Stimulated activated naive CD8-positive, alpha-beta T cell treated with anti-CD3 and anti-CD28 coated beads, Interleukin-15, Interleukin-2, amounts not matched to agents 100 U/mL and 50 U/mL, for 24 hours (primary cell): ENCODE measurements around the gene MC4R.
"Not testable (repeated sequence)": the region's sequence is repeated elsewhere in the genome, so short reads cannot be mapped to it uniquely, and the experiment has no call there.

Experiments used
- ATAC-seq: fragments of 150-1000 bp; cut with Tn5 transposase; one replicate; pipeline ENCODE4 v1.10.0; 2021
- DNase-seq: peaks from one replicate; pipeline ENCODE4 v3.0.0; 2021

MC4R gene

DNA sequence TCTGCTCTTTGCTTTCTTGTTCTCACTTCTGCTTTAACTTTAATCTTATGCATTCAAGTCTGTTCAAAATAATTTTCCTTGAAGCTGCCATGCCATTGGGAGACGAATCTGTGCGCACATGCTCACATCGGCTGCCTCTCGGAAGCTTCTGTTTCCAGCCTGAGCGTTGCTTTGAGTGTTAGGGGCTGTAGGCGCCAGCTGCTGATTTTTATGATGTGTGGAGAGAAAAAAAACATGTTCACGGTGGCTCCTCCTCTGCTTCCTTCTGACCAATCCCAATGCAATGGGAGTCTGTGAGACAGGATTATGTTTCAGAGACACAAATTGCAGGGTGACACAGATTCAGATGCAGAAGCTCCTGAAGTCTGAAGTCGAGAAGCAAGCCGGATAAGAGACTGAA is at the start of gene MC4R:
Gene MC4R, minus strand, starts transcription at position 180 of the 400 bp plus-strand sequence. CDS start 426 bp downstream, outside the sequence.
- ATAC-seq (no peak), DNase-seq (no peak)

DNA sequence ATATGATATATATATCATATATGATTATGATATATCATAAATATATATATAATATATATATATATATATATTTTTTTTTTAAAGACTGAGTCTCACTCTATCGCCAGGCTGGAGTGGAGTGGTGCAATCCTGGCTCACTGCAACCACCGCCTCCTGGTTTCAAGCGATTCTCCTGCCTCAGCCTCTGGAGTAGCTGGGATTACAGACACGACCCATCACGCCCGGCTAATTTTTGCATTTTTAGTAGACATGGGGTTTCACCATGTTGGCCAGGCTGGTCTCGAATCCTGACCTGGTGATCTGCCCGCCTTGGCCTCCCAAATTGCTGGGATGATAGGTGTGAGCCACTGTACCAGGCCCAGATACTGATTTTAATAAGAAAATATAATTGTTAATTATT is 49.7 kb upstream of the MC4R start:
- not testable (repeated sequence) for DNase-seq, ATAC-seq

DNA sequence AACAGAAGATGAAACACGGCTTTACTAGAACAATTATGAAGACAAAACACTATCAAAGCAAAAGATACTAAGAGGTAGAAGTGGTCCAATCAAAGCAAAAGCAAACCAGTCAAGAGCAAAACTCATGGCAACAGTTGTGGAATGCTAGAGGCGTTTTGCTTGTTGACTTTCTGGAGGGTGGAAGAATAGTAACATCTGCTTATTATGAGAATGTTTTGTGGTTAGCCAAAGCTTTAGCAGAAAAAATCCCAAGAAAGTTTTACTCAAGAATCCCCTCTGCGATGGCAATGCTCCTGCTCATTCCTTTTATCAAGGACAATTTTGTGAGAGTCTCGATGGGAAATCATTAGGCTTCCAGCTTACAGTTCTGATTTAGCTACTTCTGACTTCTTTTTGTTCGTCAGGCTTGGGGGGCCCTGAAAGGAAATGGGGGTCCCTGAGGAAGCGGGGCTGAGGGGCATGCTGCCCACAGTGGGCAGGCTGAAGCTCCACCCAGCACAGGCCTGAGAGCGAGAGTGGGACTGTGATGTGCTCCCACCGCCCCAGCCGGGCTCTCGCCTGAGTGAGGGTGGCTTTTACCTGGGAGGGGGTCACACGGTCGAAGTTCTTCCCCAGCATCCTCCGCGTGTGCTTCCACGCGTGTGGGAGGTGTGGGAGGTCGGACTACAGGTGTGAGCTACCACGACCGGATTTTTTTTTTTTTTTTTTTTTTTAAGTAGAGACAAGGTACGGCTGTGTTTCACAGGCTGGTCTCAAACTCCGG is 49.0 kb upstream of the MC4R start:
- ATAC-seq (no peak), DNase-seq (no peak)

DNA sequence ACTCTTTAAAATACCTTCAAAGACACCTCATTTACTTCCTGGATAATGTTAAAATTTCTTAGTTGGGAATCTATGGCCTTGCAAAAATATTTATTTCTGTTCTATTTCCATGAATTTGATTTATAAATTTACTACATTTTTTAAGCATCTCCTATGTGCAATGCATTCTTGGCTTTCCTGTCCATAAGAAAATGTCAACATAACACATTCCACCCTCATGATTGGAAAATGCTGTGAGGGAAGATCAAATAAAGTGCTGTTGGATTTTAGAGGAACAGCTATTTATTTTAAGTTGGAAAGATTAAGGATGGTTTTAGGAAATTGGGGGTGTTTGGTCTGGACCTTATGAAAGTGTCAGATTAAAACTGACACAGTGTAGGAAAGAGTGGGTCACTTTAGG is 45.4 kb upstream of the MC4R start:
- DNase-seq (no peak), ATAC-seq (no peak)

DNA sequence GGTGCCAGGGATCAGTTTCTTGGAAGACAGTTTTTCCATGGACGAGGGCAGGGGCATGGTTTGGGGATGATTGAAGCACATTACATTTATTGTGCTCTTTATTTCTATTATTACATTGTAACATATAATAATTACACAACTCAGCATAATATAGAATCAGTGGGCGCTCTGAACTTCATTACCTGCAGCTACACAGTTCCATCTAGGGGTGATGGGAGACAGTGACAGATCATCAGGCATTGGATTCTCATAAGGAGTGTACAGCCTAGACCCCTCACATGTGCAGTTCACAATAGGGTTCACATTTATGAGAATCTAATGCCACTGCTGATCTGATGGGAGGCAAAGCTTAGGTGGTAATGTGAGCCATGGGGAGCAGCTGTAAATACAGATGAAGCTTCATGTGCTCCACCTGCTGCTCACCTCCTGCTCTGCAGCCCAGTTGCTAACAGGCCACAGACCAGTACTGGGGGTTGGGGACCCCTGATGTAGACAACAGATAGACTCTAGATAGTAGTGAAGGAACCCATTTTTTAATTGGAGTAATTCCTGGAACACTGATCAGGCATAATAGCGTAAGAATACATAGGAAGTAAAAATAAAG is 41.5 kb upstream of the MC4R start:
- ATAC-seq (no peak), DNase-seq (no peak)

DNA sequence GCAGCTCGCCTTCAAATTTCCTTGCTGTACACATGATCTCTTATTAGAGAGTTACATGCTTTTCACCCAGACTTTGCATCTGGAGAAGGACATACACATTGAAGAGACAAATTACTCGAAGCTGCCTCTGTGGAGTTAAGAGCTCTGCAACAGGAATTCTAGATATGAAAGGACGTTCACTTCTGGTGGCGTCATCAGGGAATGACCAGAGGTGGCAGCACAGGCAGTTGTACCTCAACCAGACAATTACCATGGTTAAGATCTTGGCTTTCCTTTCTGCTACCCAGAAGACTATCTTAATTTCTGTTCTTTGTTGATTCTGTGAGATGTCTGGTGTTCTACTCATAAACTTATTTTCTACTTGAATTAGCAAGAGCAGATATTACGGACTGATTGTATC is 39.1 kb upstream of the MC4R start:
- ATAC-seq (no peak), DNase-seq (no peak)

DNA sequence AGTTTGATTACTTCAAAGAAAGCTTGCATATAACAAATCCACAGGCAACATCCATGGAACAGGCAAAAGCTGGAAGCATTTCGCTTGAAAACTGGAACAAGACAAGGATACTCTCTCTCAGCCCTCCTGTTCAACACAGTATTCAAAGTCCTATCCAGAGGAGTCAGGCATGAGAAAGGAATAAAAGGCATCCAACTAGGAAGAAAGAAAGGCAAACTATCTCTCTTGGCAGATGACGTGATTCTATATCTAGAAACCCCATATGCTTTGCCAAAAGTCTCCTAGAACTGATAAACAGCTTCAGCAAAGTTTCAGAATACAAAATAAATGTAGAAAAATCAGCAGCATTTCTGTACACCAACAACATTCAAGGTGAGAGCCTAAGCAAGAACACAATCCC is 34.1 kb upstream of the MC4R start:
- ATAC-seq (no peak), DNase-seq (no peak)

DNA sequence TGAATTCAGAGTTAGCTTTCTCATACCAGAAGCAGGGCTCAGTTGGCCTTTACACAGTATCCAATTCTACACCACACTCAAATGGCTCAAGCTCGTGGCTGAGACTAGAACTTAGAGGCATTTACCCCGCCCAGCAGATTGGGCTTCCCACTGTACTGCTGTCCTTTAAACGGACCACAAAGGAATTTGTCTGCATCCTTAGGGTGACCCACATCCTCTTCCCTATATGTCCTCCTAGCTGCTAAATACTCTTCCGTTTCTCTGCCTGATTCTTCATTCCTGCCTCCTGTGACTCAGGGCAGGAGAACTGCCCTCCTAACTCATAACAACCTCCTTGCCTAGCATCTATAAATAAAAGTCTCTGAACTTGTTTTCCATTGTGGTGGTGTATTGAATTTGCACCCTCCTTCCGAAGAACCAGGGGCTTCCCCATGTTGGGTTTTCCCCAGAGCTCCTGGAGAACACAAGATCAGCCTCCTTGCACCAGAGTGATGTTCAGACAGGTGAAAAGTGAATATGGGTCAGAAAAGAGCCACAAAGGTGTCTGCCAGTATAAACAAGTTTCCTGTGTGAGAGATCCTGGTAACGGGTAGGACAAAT is 32.0 kb upstream of the MC4R start:
- ATAC-seq, result no peak
- DNase-seq, result no peak

DNA sequence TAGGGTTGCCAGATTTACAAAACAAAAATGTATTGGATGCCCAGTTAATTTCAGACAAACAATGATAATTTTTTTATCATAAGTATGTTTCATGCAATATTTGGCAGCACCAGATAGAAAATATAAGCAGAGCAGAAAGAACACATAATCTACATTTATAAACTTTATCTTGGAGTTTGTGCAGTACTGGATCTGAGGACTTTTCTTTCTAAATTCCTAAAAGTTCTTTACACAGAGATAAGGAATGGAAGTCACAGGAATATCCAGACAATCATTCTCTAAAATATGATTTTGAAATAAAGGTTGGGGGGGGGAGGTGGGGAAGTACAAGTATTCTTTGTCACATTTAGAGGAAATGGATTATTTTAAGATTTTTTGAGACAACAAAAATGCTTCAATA is 28.8 kb upstream of the MC4R start:
- DNase-seq, result no peak
- no peak for ATAC-seq

DNA sequence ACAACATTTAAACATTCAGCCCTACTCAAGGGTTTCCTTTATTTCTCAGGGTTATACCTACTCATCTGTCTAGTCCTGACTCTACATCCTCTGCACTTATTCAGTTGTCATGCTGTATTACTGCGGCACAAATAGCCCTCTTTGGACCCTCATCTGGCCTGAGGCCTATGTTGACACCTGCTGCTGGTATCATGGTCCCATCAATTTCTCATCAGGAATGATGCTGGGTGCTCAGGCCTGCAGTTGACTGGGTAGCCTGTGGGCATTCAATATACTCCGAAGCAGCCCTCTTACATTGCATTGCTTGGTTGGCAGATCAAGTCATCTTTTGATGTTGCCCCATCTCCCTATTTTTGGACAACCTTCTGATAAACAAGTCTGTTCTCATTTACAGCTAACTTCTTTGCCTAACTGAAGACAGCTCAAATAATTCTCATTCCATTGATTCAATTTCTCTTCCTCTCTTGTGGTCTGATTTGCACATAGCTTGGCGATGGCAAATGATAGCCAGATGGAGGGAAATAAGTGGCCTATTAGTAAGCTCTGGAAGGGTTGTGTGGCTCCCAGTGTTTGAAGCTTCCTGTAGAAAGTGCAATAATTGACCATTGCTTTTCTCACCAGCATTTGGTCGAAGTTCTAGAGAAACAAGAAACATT is 19.1 kb upstream of the MC4R start:
- DNase-seq (no peak), ATAC-seq (no peak)

DNA sequence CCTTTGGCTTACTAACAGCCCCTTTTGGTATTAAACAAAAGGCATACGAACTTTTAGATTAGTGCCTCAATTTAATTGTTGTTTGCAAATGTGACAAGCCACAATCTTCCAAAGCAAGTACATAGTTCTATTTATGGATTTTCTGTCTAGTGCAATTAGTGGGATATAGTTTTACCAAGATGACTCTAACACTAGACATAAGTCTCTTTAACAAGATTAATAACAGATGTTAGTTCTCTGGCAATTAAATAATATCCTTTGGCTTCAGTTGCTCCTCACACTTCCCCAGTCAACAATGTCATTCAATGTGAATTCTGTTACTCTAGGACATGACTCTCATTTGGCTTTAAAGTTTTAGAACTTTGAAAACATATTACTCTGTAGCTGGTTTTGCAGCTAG is 16.7 kb upstream of the MC4R start:
- ATAC-seq (no peak), DNase-seq (no peak)

DNA sequence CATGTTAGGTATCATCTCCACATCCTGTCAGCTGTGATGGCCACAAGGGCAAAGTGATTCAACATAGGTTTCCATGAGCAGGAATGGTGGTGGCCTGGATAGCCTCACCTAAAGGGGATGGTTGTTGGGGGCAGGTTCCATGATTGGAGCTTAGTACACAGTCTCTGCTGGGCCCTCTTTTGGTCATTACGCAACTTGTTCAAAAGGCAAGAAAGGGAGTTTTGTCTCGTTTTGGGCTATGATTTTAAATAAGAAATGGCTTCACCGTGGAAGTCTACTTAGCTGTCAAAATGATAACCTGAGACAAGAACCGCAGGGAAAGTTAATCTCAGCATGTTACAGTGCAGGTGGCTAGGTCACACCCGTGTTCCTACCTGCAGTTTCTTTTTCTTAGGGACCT is 13.1 kb upstream of the MC4R start:
- no peak for ATAC-seq

DNA sequence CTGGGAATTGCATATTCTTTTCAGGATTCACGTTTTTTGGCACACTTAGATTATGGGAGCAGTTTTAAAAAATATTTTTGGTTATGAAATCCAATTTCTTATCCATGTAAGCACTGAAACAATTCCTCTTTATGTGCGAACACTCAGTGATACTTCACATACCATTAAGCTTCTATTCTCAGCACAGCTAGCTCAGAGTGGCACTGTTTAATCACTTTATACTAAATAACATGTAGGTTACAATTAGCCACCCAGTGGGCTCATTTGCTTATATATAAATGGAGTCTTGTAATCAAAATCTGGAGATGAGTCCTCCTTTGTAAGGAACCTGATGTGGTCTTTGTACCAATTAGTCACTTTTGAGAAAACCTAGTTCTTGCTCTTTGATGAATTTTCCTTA is 11.3 kb upstream of the MC4R start:
- DNase-seq, result no peak
- no peak for ATAC-seq

More for the DNA sequence above, 13.1 kb upstream of the MC4R start:
- DNase-seq, result no peak

DNA sequence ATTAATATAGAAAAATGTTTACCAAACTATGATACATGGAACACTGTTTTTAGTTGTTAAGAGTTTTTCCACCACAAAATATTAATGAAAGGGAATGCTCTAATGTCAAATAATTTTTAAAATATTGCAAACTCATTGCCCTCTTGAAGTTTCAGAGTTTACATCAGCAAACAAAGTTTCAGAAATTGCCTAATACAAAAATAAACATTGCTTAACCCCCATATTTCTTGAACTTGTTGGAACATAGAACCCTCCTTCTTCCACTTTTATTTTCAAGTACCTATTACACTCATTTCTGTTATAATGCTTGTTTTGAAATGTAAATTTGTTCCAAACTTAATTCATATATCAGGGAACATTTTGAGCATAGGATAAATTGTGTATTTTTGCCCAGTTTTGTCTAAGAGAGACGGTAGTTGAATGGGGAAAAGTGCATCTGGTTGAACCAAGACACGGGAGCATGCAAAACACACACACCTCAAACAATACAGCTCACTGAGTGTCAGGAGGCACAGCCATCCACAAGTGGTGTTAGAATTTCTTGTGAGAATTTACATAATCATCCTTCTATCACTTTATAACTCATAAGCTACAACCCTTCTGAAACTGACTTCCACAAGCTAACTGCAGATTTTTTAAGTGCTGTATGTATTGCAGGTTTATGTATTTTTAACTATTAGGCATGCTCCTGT is 5.3 kb upstream of the MC4R start:
- DNase-seq (no peak), ATAC-seq (no peak)

DNA sequence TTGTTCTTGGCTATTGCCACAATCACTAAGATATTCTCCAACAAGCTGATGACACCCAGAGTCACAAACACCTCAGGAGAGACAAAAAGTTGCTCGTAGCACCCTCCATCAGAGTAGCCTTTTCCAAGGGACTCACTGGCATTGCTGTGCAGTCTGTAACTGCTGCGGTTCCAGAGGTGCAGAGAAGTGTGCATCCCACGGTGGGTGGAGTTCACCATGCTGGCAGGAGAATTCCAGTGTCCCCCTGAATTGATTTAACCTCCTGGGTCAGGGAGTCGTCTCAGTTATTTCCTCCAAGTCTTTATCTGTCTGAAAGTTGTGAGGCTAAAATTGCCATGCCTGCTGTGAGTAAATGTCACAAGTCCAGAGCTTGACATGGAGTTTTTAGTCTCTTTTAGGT is 443 bp downstream of the MC4R start:
- no peak for ATAC-seq
- DNase-seq, result no peak

DNA sequence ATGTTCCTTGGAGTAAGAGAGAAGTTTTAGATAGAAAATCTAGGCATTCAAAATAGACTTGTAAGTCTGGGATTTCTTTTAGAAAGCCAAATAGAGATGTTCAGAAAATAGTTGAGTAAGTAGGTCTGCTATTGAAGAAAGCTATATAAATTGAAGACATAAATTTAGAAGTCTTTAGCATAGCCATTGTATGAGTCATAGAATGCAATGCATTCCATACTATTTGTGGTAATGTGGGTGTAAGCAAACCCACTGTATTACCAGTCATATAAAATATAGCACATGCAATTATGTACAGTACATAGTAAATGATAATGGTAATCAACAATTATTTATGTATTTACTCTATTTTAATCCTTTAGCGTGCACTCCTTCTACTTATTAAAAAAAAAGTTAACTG is 14.1 kb downstream of the MC4R start:
- ATAC-seq (no peak), DNase-seq (no peak)

DNA sequence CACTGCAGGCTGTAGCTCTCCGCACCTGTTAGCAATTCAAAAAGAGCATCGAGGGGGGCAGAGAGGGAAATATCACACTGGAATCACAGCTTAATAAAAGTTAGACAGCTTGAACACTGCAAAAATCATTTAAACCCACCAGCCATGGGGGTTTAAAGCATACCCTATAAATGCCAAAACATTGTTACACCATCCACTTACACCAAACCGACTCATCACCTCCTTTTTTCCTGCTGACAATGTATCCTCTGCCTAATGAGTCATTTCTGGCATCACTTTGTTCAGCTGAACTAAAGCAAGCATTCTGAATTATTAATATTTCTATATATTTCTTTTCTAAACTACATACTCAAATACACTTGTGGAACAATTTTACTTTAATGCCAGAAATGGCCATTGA is 21.6 kb downstream of the MC4R start:
- ATAC-seq, result no peak

DNA sequence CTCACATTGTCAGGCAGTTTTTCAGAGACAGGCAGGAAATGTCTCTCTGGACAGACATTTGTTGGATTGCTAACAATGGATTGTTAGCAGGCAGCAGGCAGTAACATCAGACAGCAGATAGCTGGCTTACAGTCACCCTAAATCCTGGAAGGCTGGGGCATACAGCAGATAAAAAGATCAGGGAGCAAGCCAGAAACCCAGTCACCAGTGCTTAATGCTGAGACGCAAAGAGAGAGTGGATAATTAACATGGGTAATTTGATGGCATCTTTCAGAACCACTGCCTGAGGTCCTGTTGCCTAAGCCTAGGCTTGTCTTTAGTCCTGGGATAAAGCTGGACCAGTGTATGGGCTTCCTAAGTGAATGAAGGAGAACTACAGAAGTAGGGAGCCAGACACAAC is 22.4 kb downstream of the MC4R start:
- DNase-seq (no peak), ATAC-seq (no peak)

More for the DNA sequence above, 21.6 kb downstream of the MC4R start:
- DNase-seq, result no peak

DNA sequence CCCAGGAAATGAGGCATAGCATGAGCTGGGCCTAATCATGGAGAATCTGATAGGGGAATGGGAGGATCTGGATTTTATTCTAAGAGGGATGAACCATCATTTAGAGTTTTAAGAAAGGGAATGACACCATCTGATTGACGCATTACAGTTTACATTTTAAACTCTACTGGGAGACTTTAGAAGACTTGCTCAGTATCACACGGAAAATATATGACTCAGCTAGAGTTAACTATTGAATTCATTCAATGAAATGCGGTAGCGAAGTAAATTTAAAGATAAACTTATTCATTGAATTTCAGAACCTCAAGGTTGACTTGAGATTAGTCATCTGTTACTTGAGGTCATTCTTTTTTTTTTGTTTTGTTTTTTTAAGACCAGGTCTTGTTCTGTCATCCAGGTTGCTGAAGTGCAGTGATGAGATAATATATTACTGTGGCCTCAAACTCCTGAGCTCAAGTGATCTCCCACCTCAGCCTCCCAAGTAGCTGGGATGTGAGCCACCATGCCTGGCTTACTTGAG is 25.0 kb downstream of the MC4R start:
- ATAC-seq, result no peak
- DNase-seq, result no peak

DNA sequence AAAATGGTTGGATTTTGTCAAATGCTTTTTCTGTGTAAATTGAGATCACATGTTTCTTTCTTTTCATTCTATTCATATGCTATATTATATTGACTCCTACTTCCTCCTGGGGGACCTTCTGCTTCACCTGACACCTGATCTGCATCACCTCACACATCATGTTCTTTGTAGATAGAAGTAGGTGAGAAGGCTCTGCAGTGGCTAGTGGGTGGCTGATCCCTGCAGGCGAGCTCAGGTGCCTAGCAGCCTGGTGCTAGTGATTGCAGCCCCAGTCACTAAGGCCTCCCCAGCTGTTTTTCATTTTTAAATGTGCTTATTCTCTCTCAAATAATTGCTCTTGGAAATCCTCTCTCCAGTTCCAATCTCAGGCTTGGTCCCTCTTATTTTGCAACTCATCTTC is 33.6 kb downstream of the MC4R start:
- no peak for ATAC-seq

DNA sequence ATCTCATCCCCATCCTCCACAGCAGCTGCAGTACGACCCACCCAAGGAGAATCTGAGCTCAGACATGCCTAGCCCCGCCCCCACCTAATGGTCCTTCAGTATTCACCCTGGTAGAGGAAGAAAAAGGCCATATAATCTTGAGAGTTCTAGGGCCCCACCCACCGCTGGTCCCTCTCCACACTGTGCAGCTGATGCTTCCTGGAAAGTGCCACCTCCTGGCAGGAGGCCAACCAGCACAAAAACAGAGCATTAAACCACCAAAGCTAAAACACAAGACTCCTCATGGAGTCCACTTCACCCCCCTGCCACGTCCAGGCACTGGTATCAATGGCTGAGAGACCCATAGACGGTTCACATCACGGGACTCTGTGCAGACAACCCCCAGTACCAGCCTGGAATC is 40.7 kb downstream of the MC4R start:
- DNase-seq (no peak), ATAC-seq (no peak)

More for the DNA sequence above, 33.6 kb downstream of the MC4R start:
- no peak for DNase-seq

DNA sequence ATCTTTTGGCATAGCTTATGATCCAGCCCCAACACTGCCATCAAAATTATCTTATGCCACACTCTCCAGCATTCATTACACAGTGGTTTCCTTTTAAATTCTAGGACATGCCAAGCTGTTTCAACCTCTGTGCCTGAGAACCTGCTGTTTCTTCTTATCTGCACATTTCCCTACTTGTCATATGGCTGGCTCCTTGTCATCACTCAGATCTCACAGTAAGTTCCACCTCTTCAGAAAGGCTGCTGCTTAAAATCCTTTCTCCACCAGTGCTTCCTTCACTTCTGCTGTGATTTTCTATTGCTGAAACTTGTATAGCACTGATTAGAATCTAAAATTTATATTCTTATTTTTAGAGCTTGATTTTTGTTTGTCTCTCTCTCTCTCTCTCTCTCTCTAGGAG is 43.4 kb downstream of the MC4R start:
- no peak for DNase-seq
- ATAC-seq, result no peak
